ENCODE data around the gene LMBRD1.

- TF ChIP-seq GATA2 (IDR thresholded peaks at IDR 0.05; ENCODE audit: low read depth, low read length) (no peak), GATA3 (IDR thresholded peaks at IDR 0.05; ENCODE audit: low read depth, low read length) (no peak)
Measured at GRCh38 chr6:69820018-69820417, 23.2 kb upstream of the LMBRD1 start.

Measured in SH-SY5Y (cell line).